H9 (cell line): ENCODE results near the gene PRDM1. TPM values are rescaled to one million over a fixed set of nuclear protein-coding genes. Genes with fewer than 3 reads are reported as not detected.

Experiments used
- DNase-seq: peaks from one replicate; pipeline ENCODE4 v3.0.0-alpha.2; 2017
- H2AFZ ChIP-seq: one replicate; pipeline ENCODE4 v1.6.1; 2013; ENCODE audit warnings: mild to moderate bottlenecking, low read length, control low read depth, moderate library complexity
- H2AK5ac ChIP-seq: 2 replicates; pipeline ENCODE4 v1.6.1; 2013; ENCODE audit warnings: low read length, control low read depth, mixed read lengths; ENCODE audit not compliant: insufficient read length
- H2BK120ac ChIP-seq: one replicate; pipeline ENCODE4 v1.6.1; 2013; ENCODE audit warnings: low read depth, mild to moderate bottlenecking, low read length, control low read depth, inconsistent platforms; ENCODE audit not compliant: poor library complexity, severe bottlenecking
- H2BK12ac ChIP-seq: 2 replicates; pipeline ENCODE4 v1.6.1; 2013; ENCODE audit warnings: low read length, control low read depth, mixed read lengths, low read depth; ENCODE audit not compliant: insufficient read length
- H2BK15ac ChIP-seq: 2 replicates; pipeline ENCODE4 v1.6.1; 2013; ENCODE audit warnings: low read depth, low read length, control low read depth
- H2BK20ac ChIP-seq: one replicate; pipeline ENCODE4 v1.6.1; 2013; ENCODE audit warnings: low read depth, mild to moderate bottlenecking, low read length, control low read depth, inconsistent platforms; ENCODE audit not compliant: poor library complexity, severe bottlenecking
- H2BK5ac ChIP-seq: 2 replicates; pipeline ENCODE4 v1.6.1; 2013; ENCODE audit warnings: low read length, control low read depth, mixed read lengths; ENCODE audit not compliant: insufficient read length
- H3K14ac ChIP-seq: 2 replicates; pipeline ENCODE4 v1.6.1; 2013; ENCODE audit warnings: low read length, control low read depth; ENCODE audit not compliant: insufficient read depth
- H3K18ac ChIP-seq: 2 replicates; pipeline ENCODE4 v1.6.1; 2013; ENCODE audit warnings: low read depth, mild to moderate bottlenecking, mixed read lengths, low read length, control low read depth; ENCODE audit not compliant: insufficient read length
- H3K23ac ChIP-seq: 2 replicates; pipeline ENCODE4 v1.6.1; 2013; ENCODE audit warnings: low read length, control low read depth, mixed read lengths, low read depth; ENCODE audit not compliant: insufficient read length
- H3K23me2 ChIP-seq: 2 replicates; pipeline ENCODE4 v1.6.1; 2013; ENCODE audit warnings: low read depth, mild to moderate bottlenecking, mixed read lengths, low read length, control low read depth; ENCODE audit not compliant: insufficient read length, poor library complexity, severe bottlenecking
- H3K27ac ChIP-seq: 2 replicates; pipeline ENCODE4 v1.5.1; 2013; ENCODE audit warnings: low read length, control low read depth, mixed read lengths, low read depth; ENCODE audit not compliant: insufficient read length
- H3K27me3 ChIP-seq: 2 replicates; pipeline ENCODE4 v1.6.1; 2013; ENCODE audit warnings: low read length, control low read depth, inconsistent platforms; ENCODE audit not compliant: insufficient read depth
- H3K4ac ChIP-seq: 2 replicates; pipeline ENCODE4 v1.6.1; 2013; ENCODE audit warnings: low read depth, mild to moderate bottlenecking, control low read depth, inconsistent platforms, low read length, moderate library complexity
- H3K4me1 ChIP-seq: 2 replicates; pipeline ENCODE4 v1.6.1; 2013; ENCODE audit warnings: low read length, control low read depth, inconsistent platforms; ENCODE audit not compliant: insufficient read depth
- H3K4me2 ChIP-seq: 2 replicates; pipeline ENCODE4 v1.6.1; 2013; ENCODE audit warnings: low read length, control low read depth, mixed read lengths; ENCODE audit not compliant: insufficient read length, insufficient read depth
- H3K56ac ChIP-seq: 2 replicates; pipeline ENCODE4 v1.6.1; 2013; ENCODE audit warnings: low read depth, mild to moderate bottlenecking, mixed read lengths, low read length, control low read depth; ENCODE audit not compliant: insufficient read length
- H3K79me1 ChIP-seq: 2 replicates; pipeline ENCODE4 v1.6.1; 2013; ENCODE audit warnings: low read depth, mild to moderate bottlenecking, moderate library complexity, low read length, control low read depth, inconsistent platforms; ENCODE audit not compliant: insufficient read depth, poor library complexity, severe bottlenecking
- H3K79me2 ChIP-seq: 2 replicates; pipeline ENCODE4 v1.6.1; 2013; ENCODE audit warnings: low read length, control low read depth, inconsistent platforms; ENCODE audit not compliant: insufficient read depth
- H3K9ac ChIP-seq: 2 replicates; pipeline ENCODE4 v1.6.1; 2013; ENCODE audit warnings: low read length, control low read depth, mixed read lengths; ENCODE audit not compliant: insufficient read length; ENCODE audit errors: extremely low read depth
- H3K9me3 ChIP-seq: one replicate; pipeline ENCODE4 v1.6.1; 2013; ENCODE audit warnings: low read depth, low read length, inconsistent platforms; ENCODE audit not compliant: control insufficient read depth
- H3T11ph ChIP-seq: one replicate; pipeline ENCODE4 v1.6.1; 2013; ENCODE audit warnings: mild to moderate bottlenecking, low read length, control low read depth, inconsistent platforms
- H4K20me1 ChIP-seq: one replicate; pipeline ENCODE4 v1.6.1; 2013; ENCODE audit not compliant: control insufficient read depth, insufficient read length, insufficient read depth
- H4K5ac ChIP-seq: 2 replicates; pipeline ENCODE4 v1.6.1; 2013; ENCODE audit warnings: low read depth, mild to moderate bottlenecking, mixed read lengths, low read length, control low read depth; ENCODE audit not compliant: insufficient read length
- H4K8ac ChIP-seq: replicated peaks from 2 replicates; pipeline ENCODE4 v1.6.1; 2013; ENCODE audit warnings: low read length, control low read depth, mixed read lengths, low read depth; ENCODE audit not compliant: insufficient read length
- H4K91ac ChIP-seq: 2 replicates; pipeline ENCODE4 v1.6.1; 2013; ENCODE audit warnings: low read depth, mild to moderate bottlenecking, moderate library complexity, mixed read lengths, low read length, control low read depth; ENCODE audit not compliant: insufficient read length
- H3K27ac Mint-ChIP-seq, 3 experiments: 2 replicates in 2 of 3; 3 replicates in 1 of 3; pipeline ENCODE4 v1.8.0; 2020 to 2021; ENCODE audit warnings: mixed read lengths in 3 of 3, mild to moderate bottlenecking in 1 of 3, moderate library complexity in 1 of 3
- H3K27me3 Mint-ChIP-seq: 2 replicates; pipeline ENCODE4 v1.8.0; 2021; ENCODE audit warnings: low read depth, mild to moderate bottlenecking, moderate library complexity, mixed read lengths
- H3K36me3 Mint-ChIP-seq, 3 experiments: 2 replicates in 2 of 3; 3 replicates in 1 of 3; pipeline ENCODE4 v1.8.0; 2020 to 2021; ENCODE audit warnings: low read depth in 3 of 3, mixed read lengths in 3 of 3; ENCODE audit not compliant: insufficient read depth in 1 of 3
- H3K4me1 Mint-ChIP-seq, 2 experiments: 2 replicates each; pipeline ENCODE4 v1.8.0; 2020; ENCODE audit warnings: mixed read lengths in 2 of 2
- H3K4me3 Mint-ChIP-seq, 2 experiments: 2 replicates in 1 of 2; 3 replicates in 1 of 2; pipeline ENCODE4 v1.8.0; 2020 to 2021; ENCODE audit warnings: mild to moderate bottlenecking in 2 of 2, mixed read lengths in 2 of 2, moderate library complexity in 1 of 2
- H3K9me3 Mint-ChIP-seq, 2 experiments: 2 replicates in 1 of 2; 3 replicates in 1 of 2; pipeline ENCODE4 v1.8.0; 2020; ENCODE audit warnings: mild to moderate bottlenecking in 2 of 2, mixed read lengths in 2 of 2, moderate library complexity in 1 of 2
- WGBS: extraction: QIAGEN DNeasy Blood & Tissue Kit; methylation state at CpG from one replicate; pipeline ENCODE4 v1.1.7; 2013; ENCODE audit warnings: missing lambda C conversion rate, low lambda C conversion rate, mixed read lengths; ENCODE audit not compliant: insufficient read length; ENCODE audit errors: extremely low coverage; 5-methylcytosine and 5-hydroxymethylcytosine counted together
- total RNA-seq: library from RNA; stranded (reverse); gene quantifications from 2 replicates; pipeline ENCODE4 v1.2.1, GENCODE V29; 2021
- TF ChIP-seq, protein P1 (sequence below): fragments of 200-600 bp; sonication (generic); conservative IDR thresholded peaks from 3 replicates; pipeline ENCODE4 v1.8.0; 2021; ENCODE audit warnings: antibody characterized with exemption, mild to moderate bottlenecking

The PRDM1 gene
- total RNA-seq, 1 experiment from 2014 or later: 2.9 TPM

DNA sequence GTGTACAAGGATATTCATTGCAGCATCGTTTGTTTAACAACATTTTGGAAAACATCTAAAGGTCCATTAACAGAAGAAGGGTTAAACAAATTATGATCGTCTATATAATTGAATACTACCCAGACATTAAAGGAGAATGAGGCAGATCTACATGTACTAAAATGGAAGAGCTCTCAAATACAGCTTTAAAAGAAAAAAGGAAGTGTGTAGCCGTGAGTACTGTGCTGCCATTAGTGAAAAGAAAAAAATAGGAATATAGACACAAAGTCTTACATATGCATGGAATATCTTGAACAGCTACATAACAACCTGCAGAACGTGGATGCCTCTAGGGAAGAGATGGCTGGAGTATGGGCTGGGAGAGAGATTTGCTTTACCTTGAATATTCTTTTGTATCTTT lies 37.9 kb downstream of the PRDM1 start:
- no peak overlapping the region for H4K91ac ChIP-seq
- no peak overlapping the region for H3K18ac ChIP-seq
- no peak overlapping the region for H3K4me2 ChIP-seq
- no peak for DNase-seq
- no peak overlapping the region for H3K56ac ChIP-seq
- no peak overlapping the region for H2BK120ac ChIP-seq
- no peak overlapping the region for H3K4ac ChIP-seq
- no peak overlapping the region for H4K8ac ChIP-seq
- no peak overlapping the region for H2BK12ac ChIP-seq
- Mint-ChIP-seq H3K9me3 (no peaks in the 10 kb centered on the region), H3K27ac (no peak overlapping the region), H3K4me3 (no peak overlapping the region), H3K27me3 (no peaks in the 10 kb centered on the region), H3K36me3 (no peaks in the 10 kb centered on the region), H3K4me1 (peaks cover 4 to 8% of the 10 kb centered on the region in 2 experiments; a peak in 2 of 4 replicates)
- TF ChIP-seq, protein P1, sequence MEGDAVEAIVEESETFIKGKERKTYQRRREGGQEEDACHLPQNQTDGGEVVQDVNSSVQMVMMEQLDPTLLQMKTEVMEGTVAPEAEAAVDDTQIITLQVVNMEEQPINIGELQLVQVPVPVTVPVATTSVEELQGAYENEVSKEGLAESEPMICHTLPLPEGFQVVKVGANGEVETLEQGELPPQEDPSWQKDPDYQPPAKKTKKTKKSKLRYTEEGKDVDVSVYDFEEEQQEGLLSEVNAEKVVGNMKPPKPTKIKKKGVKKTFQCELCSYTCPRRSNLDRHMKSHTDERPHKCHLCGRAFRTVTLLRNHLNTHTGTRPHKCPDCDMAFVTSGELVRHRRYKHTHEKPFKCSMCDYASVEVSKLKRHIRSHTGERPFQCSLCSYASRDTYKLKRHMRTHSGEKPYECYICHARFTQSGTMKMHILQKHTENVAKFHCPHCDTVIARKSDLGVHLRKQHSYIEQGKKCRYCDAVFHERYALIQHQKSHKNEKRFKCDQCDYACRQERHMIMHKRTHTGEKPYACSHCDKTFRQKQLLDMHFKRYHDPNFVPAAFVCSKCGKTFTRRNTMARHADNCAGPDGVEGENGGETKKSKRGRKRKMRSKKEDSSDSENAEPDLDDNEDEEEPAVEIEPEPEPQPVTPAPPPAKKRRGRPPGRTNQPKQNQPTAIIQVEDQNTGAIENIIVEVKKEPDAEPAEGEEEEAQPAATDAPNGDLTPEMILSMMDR: no peak
- no CpG with 5 or more reads among the region's 4 CpGs for WGBS
- H2AK5ac ChIP-seq: no peak overlapping the region
- no peak overlapping the region for H2BK5ac ChIP-seq
- H4K5ac ChIP-seq: no peak overlapping the region
- no peaks in the 10 kb centered on the region for H3K23me2 ChIP-seq
- H3K79me1 ChIP-seq: no peaks in the 10 kb centered on the region
- H2AFZ ChIP-seq: no peak overlapping the region
- H3K23ac ChIP-seq: no peak overlapping the region
- H3K27me3 ChIP-seq: no peaks in the 10 kb centered on the region
- no peaks in the 10 kb centered on the region for H3K79me2 ChIP-seq
- no peaks in the 10 kb centered on the region for H3K9me3 ChIP-seq
- no peak overlapping the region for H3K9ac ChIP-seq
- no peak overlapping the region for H2BK15ac ChIP-seq
- H4K20me1 ChIP-seq: no peaks in the 10 kb centered on the region
- H3T11ph ChIP-seq: no peak overlapping the region
- H2BK20ac ChIP-seq: no peak overlapping the region
- H3K14ac ChIP-seq: no peak overlapping the region
- H3K27ac ChIP-seq: no peak overlapping the region
- H3K4me1 ChIP-seq: peaks cover 4% of the 10 kb centered on the region; the same call in 1 of the 2 replicates
